K562 (cell line): ENCODE measurements around the gene PITPNM3.

Experiments used
- BACH1 ChIP-seq: fragments of 200-800 bp; sonication (Bioruptor generic); IDR thresholded peaks from 2 replicates; pipeline ENCODE4 v1.6.1; 2016; ENCODE audit warnings: missing genetic modification characterization, missing compliant biosample characterization
- CBX1 ChIP-seq: sonication (generic); IDR thresholded peaks from 2 replicates; pipeline ENCODE4 v1.6.1; 2016; ENCODE audit warnings: antibody characterized with exemption, low read depth, mild to moderate bottlenecking
- JUNB ChIP-seq: fragments of 450-650 bp; formaldehyde crosslinking; conservative IDR thresholded peaks from 2 replicates; pipeline ENCODE4 v1.4.0; 2020; ENCODE audit warnings: mild to moderate bottlenecking
- POLR2AphosphoS5 ChIP-seq: IDR thresholded peaks from 2 replicates; pipeline ENCODE4 v1.6.1; 2011; ENCODE audit warnings: mild to moderate bottlenecking, low read depth, low read length, moderate library complexity; ENCODE audit not compliant: control insufficient read depth, insufficient read depth
- ZNF146 ChIP-seq: IDR thresholded peaks from one replicate; pipeline ENCODE4 v1.6.1; 2018; ENCODE audit warnings: missing compliant biosample characterization; ENCODE audit not compliant: unreplicated experiment
- ZNF24 ChIP-seq: fragments of 450-650 bp; IDR thresholded peaks from 2 replicates; pipeline ENCODE4 v1.6.1; 2016
- ZNF644 ChIP-seq: fragments of 200-800 bp; sonication (Bioruptor generic); IDR thresholded peaks from 2 replicates; pipeline ENCODE4 v1.6.1; 2016; ENCODE audit warnings: low read depth, missing genetic modification characterization, missing compliant biosample characterization
- TF ChIP-seq, protein P1 (sequence below): sonication (generic); formaldehyde crosslinking; IDR thresholded peaks from 2 replicates; pipeline ENCODE4 v1.5.0; 2020; ENCODE audit warnings: missing genetic modification reagents
- TF ChIP-seq, protein P2 (sequence below), 3 experiments: IDR thresholded peaks in 2 of 3; conservative IDR thresholded peaks in 1 of 3; 2 replicates each; pipeline ENCODE4 v1.5.1; 2011 to 2012; ENCODE audit warnings: low read length in 3 of 3, mild to moderate bottlenecking in 3 of 3, control low read depth in 2 of 3, improper control_type of control experiment in 1 of 3, inconsistent platforms in 1 of 3, low read depth in 1 of 3, mixed read lengths in 1 of 3, moderate library complexity in 1 of 3; ENCODE audit not compliant: insufficient read depth in 2 of 3

DNA sequence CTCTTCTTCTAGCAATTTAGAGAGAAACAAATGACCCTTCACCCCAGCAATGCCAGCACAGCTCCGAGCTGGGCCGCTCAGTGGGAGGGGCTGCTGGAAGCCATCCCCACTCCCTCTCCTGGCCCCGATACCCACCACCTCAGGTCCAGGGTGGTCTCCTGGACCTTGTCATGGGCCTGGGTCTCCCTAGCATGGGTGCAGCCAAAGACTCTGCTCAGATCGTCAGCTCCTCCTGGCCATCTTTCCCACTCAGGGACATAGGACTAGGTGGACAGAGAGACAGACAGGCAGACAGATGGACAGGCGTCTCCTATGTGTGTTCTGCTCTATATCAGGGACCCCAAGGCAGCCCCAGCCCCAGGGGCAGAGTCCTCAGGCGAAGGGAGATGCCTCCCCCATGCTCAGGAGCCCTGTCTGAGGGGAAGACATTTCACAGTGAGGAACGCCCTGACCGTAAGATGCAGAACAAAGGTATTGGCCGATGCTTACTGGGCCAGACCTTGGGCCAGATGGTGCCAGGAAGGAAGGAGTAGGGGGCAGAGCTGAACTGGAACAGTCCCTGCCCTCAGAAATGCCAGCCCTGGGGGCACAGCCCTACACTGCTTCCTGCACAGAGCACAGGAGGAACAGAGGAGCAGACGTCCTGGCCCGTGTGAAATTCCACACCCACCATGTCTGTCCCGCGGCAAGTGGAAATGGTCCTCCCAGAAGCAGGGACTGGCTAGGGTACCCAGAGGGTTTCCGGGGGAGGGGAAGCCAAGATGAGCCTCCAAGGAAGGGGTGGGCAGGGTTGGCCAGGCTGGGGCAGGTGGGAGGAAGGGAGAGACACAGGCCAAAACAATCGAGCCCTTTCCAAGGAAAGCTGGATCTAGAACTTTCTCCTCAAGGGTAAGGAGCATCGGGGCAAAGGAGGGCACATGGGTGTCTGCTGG, 13.0 kb downstream of the PITPNM3 start:
- TF ChIP-seq ZNF24 = no peak
- TF ChIP-seq BACH1 (tag) = no peak
- TF ChIP-seq, protein P1, sequence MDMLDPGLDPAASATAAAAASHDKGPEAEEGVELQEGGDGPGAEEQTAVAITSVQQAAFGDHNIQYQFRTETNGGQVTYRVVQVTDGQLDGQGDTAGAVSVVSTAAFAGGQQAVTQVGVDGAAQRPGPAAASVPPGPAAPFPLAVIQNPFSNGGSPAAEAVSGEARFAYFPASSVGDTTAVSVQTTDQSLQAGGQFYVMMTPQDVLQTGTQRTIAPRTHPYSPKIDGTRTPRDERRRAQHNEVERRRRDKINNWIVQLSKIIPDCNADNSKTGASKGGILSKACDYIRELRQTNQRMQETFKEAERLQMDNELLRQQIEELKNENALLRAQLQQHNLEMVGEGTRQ (CRISPR knock-in tag) = no peak
- TF ChIP-seq JUNB (CRISPR knock-in tag) = no peak
- TF ChIP-seq CBX1 = no peak
- TF ChIP-seq ZNF644 (tag) = no peak
- TF ChIP-seq ZNF146 (CRISPR knock-in tag) = no peak
- TF ChIP-seq POLR2AphosphoS5 = no peak
- TF ChIP-seq, protein P2, sequence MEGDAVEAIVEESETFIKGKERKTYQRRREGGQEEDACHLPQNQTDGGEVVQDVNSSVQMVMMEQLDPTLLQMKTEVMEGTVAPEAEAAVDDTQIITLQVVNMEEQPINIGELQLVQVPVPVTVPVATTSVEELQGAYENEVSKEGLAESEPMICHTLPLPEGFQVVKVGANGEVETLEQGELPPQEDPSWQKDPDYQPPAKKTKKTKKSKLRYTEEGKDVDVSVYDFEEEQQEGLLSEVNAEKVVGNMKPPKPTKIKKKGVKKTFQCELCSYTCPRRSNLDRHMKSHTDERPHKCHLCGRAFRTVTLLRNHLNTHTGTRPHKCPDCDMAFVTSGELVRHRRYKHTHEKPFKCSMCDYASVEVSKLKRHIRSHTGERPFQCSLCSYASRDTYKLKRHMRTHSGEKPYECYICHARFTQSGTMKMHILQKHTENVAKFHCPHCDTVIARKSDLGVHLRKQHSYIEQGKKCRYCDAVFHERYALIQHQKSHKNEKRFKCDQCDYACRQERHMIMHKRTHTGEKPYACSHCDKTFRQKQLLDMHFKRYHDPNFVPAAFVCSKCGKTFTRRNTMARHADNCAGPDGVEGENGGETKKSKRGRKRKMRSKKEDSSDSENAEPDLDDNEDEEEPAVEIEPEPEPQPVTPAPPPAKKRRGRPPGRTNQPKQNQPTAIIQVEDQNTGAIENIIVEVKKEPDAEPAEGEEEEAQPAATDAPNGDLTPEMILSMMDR (IDR thresholded peaks at IDR 0.05 in 2 of 3, conservative IDR thresholded peaks at IDR 0.05 in 1 of 3; ENCODE audit: insufficient read depth in 2 of 3, low read depth in 1 of 3, low read length in 3 of 3) = no peak
